Bronchial epithelial cell (primary cell): ENCODE data around the gene BTBD7. TPM values are rescaled to one million over a fixed set of nuclear protein-coding genes. Genes with fewer than 3 reads are reported as not detected.
A peak's percentile ranks its signal among the peaks of the same experiment; 100 is the strongest.

Source experiments
- DNase-seq: peaks from one replicate; pipeline ENCODE4 v3.0.0-alpha.2; 2010; ENCODE audit warnings: low read depth
- FAIRE-seq: peaks from 2 replicates; lab custom pipeline; 2011; peaks lifted over from hg19 to GRCh38; lab: Jason Lieb, UNC
- H3K27me3 ChIP-seq: 2 replicates; pipeline ENCODE4 v1.5.1; 2011; ENCODE audit warnings: low read length; ENCODE audit not compliant: control insufficient read depth, insufficient read depth
- H3K36me3 ChIP-seq: 2 replicates; pipeline ENCODE4 v1.5.1; 2011; ENCODE audit warnings: low read length; ENCODE audit not compliant: control insufficient read depth, insufficient read depth
- H3K4me3 ChIP-seq: 2 replicates; pipeline ENCODE4 v1.5.1; 2011; ENCODE audit warnings: mild to moderate bottlenecking, low read depth, low read length, control low read depth
- CTCF ChIP-seq: IDR thresholded peaks from 2 replicates; pipeline ENCODE4 v1.5.1; 2011; ENCODE audit warnings: mild to moderate bottlenecking, moderate library complexity, low read length, control low read depth, inconsistent platforms; ENCODE audit not compliant: insufficient read depth, severe bottlenecking
- total RNA-seq: library from RNA; depleted of rRNA; stranded (reverse); fragments of >200 nt; gene quantifications from 2 replicates; pipeline ENCODE4 v1.2.1, GENCODE V29; 2014

Gene BTBD7
- total RNA-seq, 1 donor from 2014 or later = 20.3 TPM

- FAIRE-seq (no peak), DNase-seq (peak; percentile 17)
- Histone ChIP-seq H3K36me3 (no peaks in the 10 kb centered on the region), H3K4me3 (peak overlapping the region; percentile 60), H3K27me3 (no peaks in the 10 kb centered on the region)
- no peak for TF ChIP-seq CTCF
These were observed 974 bp downstream of the BTBD7 start for GRCh38 chr14:93331728-93332396.

- Histone ChIP-seq H3K4me3 (peak overlapping the region; percentile 60), H3K27me3 (no peaks in the 10 kb centered on the region), H3K36me3 (no peaks in the 10 kb centered on the region)
- DNase-seq (no peak), FAIRE-seq (no peak)
- no peak for TF ChIP-seq CTCF
These were observed 1.7 kb downstream of the BTBD7 start for GRCh38 chr14:93331002-93331727.

GRCh38 chr14:93330609-93331000 lies 2.2 kb downstream of the BTBD7 start:
- FAIRE-seq = no peak
- peak; percentile 80 for DNase-seq
- TF ChIP-seq CTCF = no peak
- Histone ChIP-seq H3K4me3 (no peak overlapping the region), H3K27me3 (no peaks in the 10 kb centered on the region), H3K36me3 (no peaks in the 10 kb centered on the region)

GRCh38 chr14:93329965-93330608 lies 2.7 kb downstream of the BTBD7 start:
- Histone ChIP-seq H3K4me3 (no peak overlapping the region), H3K27me3 (no peaks in the 10 kb centered on the region), H3K36me3 (no peaks in the 10 kb centered on the region)
- no peak for TF ChIP-seq CTCF
- FAIRE-seq = no peak
- no peak for DNase-seq

- TF ChIP-seq CTCF = no peak
- FAIRE-seq = no peak
- Histone ChIP-seq H3K27me3 (no peaks in the 10 kb centered on the region), H3K4me3 (no peak overlapping the region), H3K36me3 (no peaks in the 10 kb centered on the region)
- DNase-seq = no peak
These were observed 4.3 kb downstream of the BTBD7 start for GRCh38 chr14:93328546-93328945.
